Measurements from ENCODE around the gene CLASP2. TPM values are rescaled to one million over a fixed set of nuclear protein-coding genes. Genes with fewer than 3 reads are reported as not detected.

CLASP2 gene
- total RNA-seq, 1 experiment from 2014 or later, result 66.3 TPM

- Mint-ChIP-seq H3K9me3 (ENCODE audit: unreplicated experiment) (no peaks in the 10 kb centered on the region), H3K27ac (ENCODE audit: unreplicated experiment) (no peak overlapping the region)
- TF ChIP-seq CTCF (IDR thresholded peaks at IDR 0.05; ENCODE audit: insufficient read depth in 1 of 2, low read depth in 1 of 2, low read length in 1 of 2, severe bottlenecking in 1 of 2, unreplicated experiment in 1 of 2), result no peak
Measured at GRCh38 chr3:33648793-33649192, 69.3 kb downstream of the CLASP2 start.

GRCh38 chr3:33646406-33646805, 71.6 kb downstream of the CLASP2 start:
- POLR2A ChIA-PET, result no interaction called here
- no peak overlapping the region for H3K4me3 ChIP-seq (ENCODE audit: low read depth, low read length)
- Mint-ChIP-seq H3K27ac (ENCODE audit: unreplicated experiment) (no peak overlapping the region), H3K4me3 (ENCODE audit: unreplicated experiment) (no peak overlapping the region), H3K36me3 (ENCODE audit: insufficient read depth, unreplicated experiment) (no peaks in the 10 kb centered on the region), H3K9me3 (ENCODE audit: unreplicated experiment) (no peaks in the 10 kb centered on the region), H3K27me3 (ENCODE audit: insufficient read depth, unreplicated experiment) (no peaks in the 10 kb centered on the region), H3K4me1 (ENCODE audit: low read depth, unreplicated experiment) (no peaks in the 10 kb centered on the region)
- DNase-seq, result no peak
- H3K4me1 ChIP-seq, result 0 out of 2 replicates have a peak, but pooled peaks cover 3% of the 10 kb centered on the region
- no peak for TF ChIP-seq CTCF (IDR thresholded peaks at IDR 0.05; ENCODE audit: insufficient read depth in 1 of 2, low read depth in 1 of 2, low read length in 1 of 2, severe bottlenecking in 1 of 2, unreplicated experiment in 1 of 2)
- intact Hi-C loops (cut with micrococcal nuclease; ENCODE audit: unreplicated experiment), result no loop called here
- BruUV-seq (replicated peaks), result no TSS peak
- no peaks in the 10 kb centered on the region for H3K36me3 ChIP-seq (ENCODE audit: control insufficient read depth, insufficient read depth, low read length)
- no peaks in the 10 kb centered on the region for H3K27me3 ChIP-seq (replicated peaks; ENCODE audit: control insufficient read depth, insufficient read depth, low read length)
- H3K9me3 ChIP-seq, result no peaks in the 10 kb centered on the region
- CTCF ChIA-PET, result no interaction called here

More at GRCh38 chr3:33648793-33649192, 69.3 kb downstream of the CLASP2 start:
- Mint-ChIP-seq H3K36me3 (ENCODE audit: insufficient read depth, unreplicated experiment) (no peaks in the 10 kb centered on the region), H3K4me3 (ENCODE audit: unreplicated experiment) (no peak overlapping the region), H3K4me1 (ENCODE audit: low read depth, unreplicated experiment) (no peaks in the 10 kb centered on the region), H3K27me3 (ENCODE audit: insufficient read depth, unreplicated experiment) (no peaks in the 10 kb centered on the region)
- BruUV-seq (replicated peaks), result no TSS peak
- DNase-seq, result no peak
- Histone ChIP-seq H3K9me3 (no peaks in the 10 kb centered on the region), H3K4me1 (0 out of 2 replicates have a peak, but pooled peaks cover 3% of the 10 kb centered on the region), H3K4me3 (ENCODE audit: low read depth, low read length) (no peak overlapping the region), H3K27me3 (replicated peaks; ENCODE audit: control insufficient read depth, insufficient read depth, low read length) (no peaks in the 10 kb centered on the region), H3K36me3 (ENCODE audit: control insufficient read depth, insufficient read depth, low read length) (no peaks in the 10 kb centered on the region)
- POLR2A ChIA-PET, result no interaction called here
- intact Hi-C loops (cut with micrococcal nuclease; ENCODE audit: unreplicated experiment), result no loop called here
- CTCF ChIA-PET, result no interaction called here

GRCh38 chr3:33645060-33645647, 72.9 kb downstream of the CLASP2 start:
- DNase-seq, result no peak
- Histone ChIP-seq H3K4me3 (ENCODE audit: low read depth, low read length) (no peak overlapping the region), H3K36me3 (ENCODE audit: control insufficient read depth, insufficient read depth, low read length) (no peaks in the 10 kb centered on the region), H3K27me3 (replicated peaks; ENCODE audit: control insufficient read depth, insufficient read depth, low read length) (no peaks in the 10 kb centered on the region), H3K9me3 (no peaks in the 10 kb centered on the region), H3K4me1 (0 out of 2 replicates have a peak, but pooled peaks cover 3% of the 10 kb centered on the region)
- TF ChIP-seq CTCF (IDR thresholded peaks at IDR 0.05; ENCODE audit: insufficient read depth in 1 of 2, low read depth in 1 of 2, low read length in 1 of 2, severe bottlenecking in 1 of 2, unreplicated experiment in 1 of 2), result no peak
- no peaks in the 10 kb centered on the region for H3K36me3 Mint-ChIP-seq (ENCODE audit: insufficient read depth, unreplicated experiment)
- H3K27ac Mint-ChIP-seq (ENCODE audit: unreplicated experiment), result no peak overlapping the region
- no peaks in the 10 kb centered on the region for H3K4me1 Mint-ChIP-seq (ENCODE audit: low read depth, unreplicated experiment)
- POLR2A ChIA-PET, result no interaction called here
- H3K27me3 Mint-ChIP-seq (ENCODE audit: insufficient read depth, unreplicated experiment), result no peaks in the 10 kb centered on the region
- H3K4me3 Mint-ChIP-seq (ENCODE audit: unreplicated experiment), result no peak overlapping the region
- CTCF ChIA-PET, result interaction anchor here (0.9 kb wide), 1 partner anchor 142 kb away, joined by 3 read pairs; no protein-coding TSS in a partner anchor
- no peaks in the 10 kb centered on the region for H3K9me3 Mint-ChIP-seq (ENCODE audit: unreplicated experiment)
- BruUV-seq (replicated peaks), result no TSS peak
- intact Hi-C loops (cut with micrococcal nuclease; ENCODE audit: unreplicated experiment), result no loop called here

Data from Caco-2 (cell line).